ENCODE measurements around the gene LRRC45. TPM values are rescaled to one million over a fixed set of nuclear protein-coding genes. Genes with fewer than 3 reads are reported as not detected.

LRRC45 gene
- total and polyA plus RNA-seq, 9 of the 15 experiments (the other 6 are each of a cell fraction or from before 2014, with no cell fraction given) = 3.5 to 21.5 (median 11.2) TPM; not detected in 2

- TF ChIP-seq, protein P1, sequence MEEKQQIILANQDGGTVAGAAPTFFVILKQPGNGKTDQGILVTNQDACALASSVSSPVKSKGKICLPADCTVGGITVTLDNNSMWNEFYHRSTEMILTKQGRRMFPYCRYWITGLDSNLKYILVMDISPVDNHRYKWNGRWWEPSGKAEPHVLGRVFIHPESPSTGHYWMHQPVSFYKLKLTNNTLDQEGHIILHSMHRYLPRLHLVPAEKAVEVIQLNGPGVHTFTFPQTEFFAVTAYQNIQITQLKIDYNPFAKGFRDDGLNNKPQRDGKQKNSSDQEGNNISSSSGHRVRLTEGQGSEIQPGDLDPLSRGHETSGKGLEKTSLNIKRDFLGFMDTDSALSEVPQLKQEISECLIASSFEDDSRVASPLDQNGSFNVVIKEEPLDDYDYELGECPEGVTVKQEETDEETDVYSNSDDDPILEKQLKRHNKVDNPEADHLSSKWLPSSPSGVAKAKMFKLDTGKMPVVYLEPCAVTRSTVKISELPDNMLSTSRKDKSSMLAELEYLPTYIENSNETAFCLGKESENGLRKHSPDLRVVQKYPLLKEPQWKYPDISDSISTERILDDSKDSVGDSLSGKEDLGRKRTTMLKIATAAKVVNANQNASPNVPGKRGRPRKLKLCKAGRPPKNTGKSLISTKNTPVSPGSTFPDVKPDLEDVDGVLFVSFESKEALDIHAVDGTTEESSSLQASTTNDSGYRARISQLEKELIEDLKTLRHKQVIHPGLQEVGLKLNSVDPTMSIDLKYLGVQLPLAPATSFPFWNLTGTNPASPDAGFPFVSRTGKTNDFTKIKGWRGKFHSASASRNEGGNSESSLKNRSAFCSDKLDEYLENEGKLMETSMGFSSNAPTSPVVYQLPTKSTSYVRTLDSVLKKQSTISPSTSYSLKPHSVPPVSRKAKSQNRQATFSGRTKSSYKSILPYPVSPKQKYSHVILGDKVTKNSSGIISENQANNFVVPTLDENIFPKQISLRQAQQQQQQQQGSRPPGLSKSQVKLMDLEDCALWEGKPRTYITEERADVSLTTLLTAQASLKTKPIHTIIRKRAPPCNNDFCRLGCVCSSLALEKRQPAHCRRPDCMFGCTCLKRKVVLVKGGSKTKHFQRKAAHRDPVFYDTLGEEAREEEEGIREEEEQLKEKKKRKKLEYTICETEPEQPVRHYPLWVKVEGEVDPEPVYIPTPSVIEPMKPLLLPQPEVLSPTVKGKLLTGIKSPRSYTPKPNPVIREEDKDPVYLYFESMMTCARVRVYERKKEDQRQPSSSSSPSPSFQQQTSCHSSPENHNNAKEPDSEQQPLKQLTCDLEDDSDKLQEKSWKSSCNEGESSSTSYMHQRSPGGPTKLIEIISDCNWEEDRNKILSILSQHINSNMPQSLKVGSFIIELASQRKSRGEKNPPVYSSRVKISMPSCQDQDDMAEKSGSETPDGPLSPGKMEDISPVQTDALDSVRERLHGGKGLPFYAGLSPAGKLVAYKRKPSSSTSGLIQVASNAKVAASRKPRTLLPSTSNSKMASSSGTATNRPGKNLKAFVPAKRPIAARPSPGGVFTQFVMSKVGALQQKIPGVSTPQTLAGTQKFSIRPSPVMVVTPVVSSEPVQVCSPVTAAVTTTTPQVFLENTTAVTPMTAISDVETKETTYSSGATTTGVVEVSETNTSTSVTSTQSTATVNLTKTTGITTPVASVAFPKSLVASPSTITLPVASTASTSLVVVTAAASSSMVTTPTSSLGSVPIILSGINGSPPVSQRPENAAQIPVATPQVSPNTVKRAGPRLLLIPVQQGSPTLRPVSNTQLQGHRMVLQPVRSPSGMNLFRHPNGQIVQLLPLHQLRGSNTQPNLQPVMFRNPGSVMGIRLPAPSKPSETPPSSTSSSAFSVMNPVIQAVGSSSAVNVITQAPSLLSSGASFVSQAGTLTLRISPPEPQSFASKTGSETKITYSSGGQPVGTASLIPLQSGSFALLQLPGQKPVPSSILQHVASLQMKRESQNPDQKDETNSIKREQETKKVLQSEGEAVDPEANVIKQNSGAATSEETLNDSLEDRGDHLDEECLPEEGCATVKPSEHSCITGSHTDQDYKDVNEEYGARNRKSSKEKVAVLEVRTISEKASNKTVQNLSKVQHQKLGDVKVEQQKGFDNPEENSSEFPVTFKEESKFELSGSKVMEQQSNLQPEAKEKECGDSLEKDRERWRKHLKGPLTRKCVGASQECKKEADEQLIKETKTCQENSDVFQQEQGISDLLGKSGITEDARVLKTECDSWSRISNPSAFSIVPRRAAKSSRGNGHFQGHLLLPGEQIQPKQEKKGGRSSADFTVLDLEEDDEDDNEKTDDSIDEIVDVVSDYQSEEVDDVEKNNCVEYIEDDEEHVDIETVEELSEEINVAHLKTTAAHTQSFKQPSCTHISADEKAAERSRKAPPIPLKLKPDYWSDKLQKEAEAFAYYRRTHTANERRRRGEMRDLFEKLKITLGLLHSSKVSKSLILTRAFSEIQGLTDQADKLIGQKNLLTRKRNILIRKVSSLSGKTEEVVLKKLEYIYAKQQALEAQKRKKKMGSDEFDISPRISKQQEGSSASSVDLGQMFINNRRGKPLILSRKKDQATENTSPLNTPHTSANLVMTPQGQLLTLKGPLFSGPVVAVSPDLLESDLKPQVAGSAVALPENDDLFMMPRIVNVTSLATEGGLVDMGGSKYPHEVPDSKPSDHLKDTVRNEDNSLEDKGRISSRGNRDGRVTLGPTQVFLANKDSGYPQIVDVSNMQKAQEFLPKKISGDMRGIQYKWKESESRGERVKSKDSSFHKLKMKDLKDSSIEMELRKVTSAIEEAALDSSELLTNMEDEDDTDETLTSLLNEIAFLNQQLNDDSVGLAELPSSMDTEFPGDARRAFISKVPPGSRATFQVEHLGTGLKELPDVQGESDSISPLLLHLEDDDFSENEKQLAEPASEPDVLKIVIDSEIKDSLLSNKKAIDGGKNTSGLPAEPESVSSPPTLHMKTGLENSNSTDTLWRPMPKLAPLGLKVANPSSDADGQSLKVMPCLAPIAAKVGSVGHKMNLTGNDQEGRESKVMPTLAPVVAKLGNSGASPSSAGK (IDR thresholded peaks at IDR 0.05) = peak; percentile 81
- TF ChIP-seq, protein P2, sequence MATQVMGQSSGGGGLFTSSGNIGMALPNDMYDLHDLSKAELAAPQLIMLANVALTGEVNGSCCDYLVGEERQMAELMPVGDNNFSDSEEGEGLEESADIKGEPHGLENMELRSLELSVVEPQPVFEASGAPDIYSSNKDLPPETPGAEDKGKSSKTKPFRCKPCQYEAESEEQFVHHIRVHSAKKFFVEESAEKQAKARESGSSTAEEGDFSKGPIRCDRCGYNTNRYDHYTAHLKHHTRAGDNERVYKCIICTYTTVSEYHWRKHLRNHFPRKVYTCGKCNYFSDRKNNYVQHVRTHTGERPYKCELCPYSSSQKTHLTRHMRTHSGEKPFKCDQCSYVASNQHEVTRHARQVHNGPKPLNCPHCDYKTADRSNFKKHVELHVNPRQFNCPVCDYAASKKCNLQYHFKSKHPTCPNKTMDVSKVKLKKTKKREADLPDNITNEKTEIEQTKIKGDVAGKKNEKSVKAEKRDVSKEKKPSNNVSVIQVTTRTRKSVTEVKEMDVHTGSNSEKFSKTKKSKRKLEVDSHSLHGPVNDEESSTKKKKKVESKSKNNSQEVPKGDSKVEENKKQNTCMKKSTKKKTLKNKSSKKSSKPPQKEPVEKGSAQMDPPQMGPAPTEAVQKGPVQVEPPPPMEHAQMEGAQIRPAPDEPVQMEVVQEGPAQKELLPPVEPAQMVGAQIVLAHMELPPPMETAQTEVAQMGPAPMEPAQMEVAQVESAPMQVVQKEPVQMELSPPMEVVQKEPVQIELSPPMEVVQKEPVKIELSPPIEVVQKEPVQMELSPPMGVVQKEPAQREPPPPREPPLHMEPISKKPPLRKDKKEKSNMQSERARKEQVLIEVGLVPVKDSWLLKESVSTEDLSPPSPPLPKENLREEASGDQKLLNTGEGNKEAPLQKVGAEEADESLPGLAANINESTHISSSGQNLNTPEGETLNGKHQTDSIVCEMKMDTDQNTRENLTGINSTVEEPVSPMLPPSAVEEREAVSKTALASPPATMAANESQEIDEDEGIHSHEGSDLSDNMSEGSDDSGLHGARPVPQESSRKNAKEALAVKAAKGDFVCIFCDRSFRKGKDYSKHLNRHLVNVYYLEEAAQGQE (IDR thresholded peaks at IDR 0.05; ENCODE audit: borderline replicate concordance) = peak; percentile 36; the same call in 1 of the 2 replicates
- TF ChIP-seq, protein P2 (CRISPR knock-in tag; IDR thresholded peaks at IDR 0.05; ENCODE audit: low read depth) = no peak
- TF ChIP-seq, protein P3, sequence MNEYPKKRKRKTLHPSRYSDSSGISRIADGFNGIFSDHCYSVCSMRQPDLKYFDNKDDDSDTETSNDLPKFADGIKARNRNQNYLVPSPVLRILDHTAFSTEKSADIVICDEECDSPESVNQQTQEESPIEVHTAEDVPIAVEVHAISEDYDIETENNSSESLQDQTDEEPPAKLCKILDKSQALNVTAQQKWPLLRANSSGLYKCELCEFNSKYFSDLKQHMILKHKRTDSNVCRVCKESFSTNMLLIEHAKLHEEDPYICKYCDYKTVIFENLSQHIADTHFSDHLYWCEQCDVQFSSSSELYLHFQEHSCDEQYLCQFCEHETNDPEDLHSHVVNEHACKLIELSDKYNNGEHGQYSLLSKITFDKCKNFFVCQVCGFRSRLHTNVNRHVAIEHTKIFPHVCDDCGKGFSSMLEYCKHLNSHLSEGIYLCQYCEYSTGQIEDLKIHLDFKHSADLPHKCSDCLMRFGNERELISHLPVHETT (CRISPR knock-in tag; conservative IDR thresholded peaks at IDR 0.05 in 1 of 2, IDR thresholded peaks at IDR 0.05 in 1 of 2) = peak in 1 of 2 experiments; percentile 36; a peak in 1 of 4 replicates
Measured at GRCh38 chr17:82031885-82032627, 9.0 kb downstream of the LRRC45 start (continued).
